Neuronal stem cell (in vitro differentiated cells): ENCODE measurements around the gene POC1A.

Source experiments
- DNase-seq: peaks from one replicate; pipeline ENCODE4 v3.0.0-alpha.2; 2013; ENCODE audit warnings: low spot score
- H2AFZ ChIP-seq: one replicate; pipeline ENCODE4 v1.6.1; 2013; ENCODE audit warnings: mild to moderate bottlenecking, low read length, inconsistent platforms
- H2AK5ac ChIP-seq: 2 replicates; pipeline ENCODE4 v1.6.1; 2013; ENCODE audit warnings: low read depth, mild to moderate bottlenecking, inconsistent platforms, low read length, moderate library complexity, mixed read lengths
- H2BK120ac ChIP-seq: 2 replicates; pipeline ENCODE4 v1.6.1; 2013; ENCODE audit warnings: low read depth, mild to moderate bottlenecking, inconsistent platforms, low read length, moderate library complexity, mixed read lengths
- H2BK12ac ChIP-seq: one replicate; pipeline ENCODE4 v1.6.1; 2013; ENCODE audit warnings: low read length, inconsistent platforms
- H2BK15ac ChIP-seq: 2 replicates; pipeline ENCODE4 v1.6.1; 2013; ENCODE audit warnings: mild to moderate bottlenecking, low read length, inconsistent platforms, mixed read lengths
- H2BK5ac ChIP-seq: one replicate; pipeline ENCODE4 v1.6.1; 2013; ENCODE audit warnings: inconsistent platforms, mild to moderate bottlenecking, low read length, moderate library complexity
- H3K14ac ChIP-seq: one replicate; pipeline ENCODE4 v1.6.1; 2013; ENCODE audit warnings: low read length, inconsistent platforms
- H3K18ac ChIP-seq: 2 replicates; pipeline ENCODE4 v1.6.1; 2013; ENCODE audit warnings: low read length, inconsistent platforms
- H3K23ac ChIP-seq: 2 replicates; pipeline ENCODE4 v1.6.1; 2013; ENCODE audit warnings: low read depth, mild to moderate bottlenecking, mixed read lengths, low read length, inconsistent platforms; ENCODE audit not compliant: poor library complexity
- H3K27ac ChIP-seq: replicated peaks from 3 replicates; pipeline ENCODE4 v1.5.1; 2013; ENCODE audit warnings: low read length, inconsistent platforms
- H3K27me3 ChIP-seq, 3 experiments: 2 replicates each; pipeline ENCODE4 v1.6.1; 2013; ENCODE audit warnings: low read length in 3 of 3, mild to moderate bottlenecking in 2 of 3, inconsistent platforms in 1 of 3, low read depth in 1 of 3, mixed read lengths in 1 of 3, moderate library complexity in 1 of 3; ENCODE audit not compliant: control insufficient read depth in 3 of 3, insufficient read depth in 3 of 3
- H3K36me3 ChIP-seq, 2 donors: replicated peaks in 1 of 2; 2 replicates each; pipeline ENCODE4 v1.6.1; 2013; ENCODE audit warnings: low read length in 2 of 2; ENCODE audit not compliant: control insufficient read depth in 2 of 2, insufficient read depth in 2 of 2
- H3K4ac ChIP-seq: 2 replicates; pipeline ENCODE4 v1.6.1; 2013; ENCODE audit warnings: inconsistent platforms, mild to moderate bottlenecking, low read length, moderate library complexity
- H3K4me1 ChIP-seq, 2 donors: 1 replicate in 1 of 2; 2 replicates in 1 of 2; pipeline ENCODE4 v1.6.1; 2013; ENCODE audit warnings: low read length in 2 of 2, low read depth in 1 of 2; ENCODE audit not compliant: control insufficient read depth in 2 of 2, insufficient read depth in 1 of 2
- H3K4me2 ChIP-seq: one replicate; pipeline ENCODE4 v1.6.1; 2013; ENCODE audit warnings: mild to moderate bottlenecking, low read length, inconsistent platforms; ENCODE audit not compliant: insufficient read depth, poor library complexity, severe bottlenecking
- H3K4me3 ChIP-seq, 2 donors: 2 replicates each; pipeline ENCODE4 v1.5.1; 2013; ENCODE audit warnings: low read length in 2 of 2, mild to moderate bottlenecking in 2 of 2, inconsistent platforms in 1 of 2, moderate library complexity in 1 of 2
- H3K79me1 ChIP-seq: one replicate; pipeline ENCODE4 v1.6.1; 2013; ENCODE audit warnings: low read depth, mild to moderate bottlenecking, inconsistent platforms, low read length, moderate library complexity
- H3K9ac ChIP-seq: one replicate; pipeline ENCODE4 v1.6.1; 2013; ENCODE audit warnings: mild to moderate bottlenecking, low read depth, low read length, inconsistent platforms; ENCODE audit not compliant: poor library complexity
- H3K9me3 ChIP-seq, 2 donors: replicated peaks in 1 of 2; 2 replicates each; pipeline versions ENCODE3 to v1.6.1; 2013; ENCODE audit warnings: low read length in 2 of 2, mild to moderate bottlenecking in 2 of 2, inconsistent platforms in 1 of 2, low read depth in 1 of 2, mixed read lengths in 1 of 2, moderate library complexity in 1 of 2; ENCODE audit not compliant: control insufficient read depth in 2 of 2, insufficient read depth in 1 of 2
- H4K8ac ChIP-seq: one replicate; pipeline ENCODE4 v1.6.1; 2013; ENCODE audit warnings: low read depth, mild to moderate bottlenecking, inconsistent platforms, low read length, moderate library complexity
- H4K91ac ChIP-seq: one replicate; pipeline ENCODE4 v1.6.1; 2013; ENCODE audit warnings: low read length, low read depth, mild to moderate bottlenecking, inconsistent platforms; ENCODE audit not compliant: poor library complexity
- WGBS, 2 donors: extraction: QIAGEN DNeasy Blood & Tissue Kit; methylation state at CpG; one replicate each; pipeline ENCODE4 v1.1.7; 2013; ENCODE audit warnings: missing lambda C conversion rate in 2 of 2, mixed read lengths in 1 of 2; ENCODE audit not compliant: insufficient read length in 2 of 2, insufficient replicate concordance in 1 of 2; ENCODE audit errors: extremely low coverage in 2 of 2; 5-methylcytosine and 5-hydroxymethylcytosine counted together

POC1A gene

GRCh38 chr3:52143616-52144015 lies 10.6 kb downstream of the POC1A start:
- H3K4me2 ChIP-seq = no peak overlapping the region
- no peak overlapping the region for H4K8ac ChIP-seq
- no peak for DNase-seq
- no peak overlapping the region for H3K4ac ChIP-seq
- no CpG with 5 or more reads among the region's 3 CpGs for WGBS, 2 donors
- peak overlapping the region; percentile 59 for H2BK5ac ChIP-seq
- H2AK5ac ChIP-seq = peak overlapping the region; percentile 77
- no peak overlapping the region for H3K4me3 ChIP-seq
- no peak overlapping the region for H3K23ac ChIP-seq
- peaks cover 53 to 93% of the 10 kb centered on the region in 2 donors for H3K36me3 ChIP-seq
- no peak overlapping the region for H3K14ac ChIP-seq
- H3K4me1 ChIP-seq = peaks cover 0 to 4% of the 10 kb centered on the region in 2 donors
- H2BK12ac ChIP-seq = no peak overlapping the region
- H4K91ac ChIP-seq = no peak overlapping the region
- peaks cover 6% of the 10 kb centered on the region for H3K79me1 ChIP-seq
- no peak overlapping the region for H3K18ac ChIP-seq
- H2AFZ ChIP-seq = no peak overlapping the region
- no peak overlapping the region for H2BK15ac ChIP-seq
- peak overlapping the region; percentile 68 for H3K9ac ChIP-seq
- H3K9me3 ChIP-seq = no peaks in the 10 kb centered on the region
- H3K27ac ChIP-seq = no peak overlapping the region
- H3K27me3 ChIP-seq = no peaks in the 10 kb centered on the region
- no peak overlapping the region for H2BK120ac ChIP-seq

- Histone ChIP-seq H3K9ac (peak overlapping the region; percentile 36), H3K79me1 (peaks cover 6% of the 10 kb centered on the region), H4K8ac (no peak overlapping the region), H3K27me3 (no peaks in the 10 kb centered on the region), H2BK120ac (no peak overlapping the region), H3K36me3 (peaks cover 50 to 93% of the 10 kb centered on the region in 2 donors), H3K9me3 (no peaks in the 10 kb centered on the region), H2BK15ac (no peak overlapping the region), H2BK5ac (no peak overlapping the region), H3K23ac (no peak overlapping the region), H2BK12ac (no peak overlapping the region), H3K4ac (no peak overlapping the region), H3K4me3 (no peak overlapping the region), H3K14ac (no peak overlapping the region), H3K4me2 (no peak overlapping the region), H3K18ac (no peak overlapping the region), H2AFZ (no peak overlapping the region), H3K4me1 (peaks cover 0 to 4% of the 10 kb centered on the region in 2 donors), H2AK5ac (no peak overlapping the region), H4K91ac (no peak overlapping the region), H3K27ac (no peak overlapping the region)
- WGBS, 2 donors = no CpG with 5 or more reads among the region's 4 CpGs
- DNase-seq = no peak
Observed at GRCh38 chr3:52143156-52143555, 11.1 kb downstream of the POC1A start.

- no peak overlapping the region for H4K8ac ChIP-seq
- H3K14ac ChIP-seq = no peak overlapping the region
- no peak overlapping the region for H2AK5ac ChIP-seq
- H3K4me3 ChIP-seq = no peak overlapping the region
- H3K79me1 ChIP-seq = peaks cover 6% of the 10 kb centered on the region
- no peak overlapping the region for H3K9ac ChIP-seq
- H3K27me3 ChIP-seq = no peaks in the 10 kb centered on the region
- no peak overlapping the region for H2AFZ ChIP-seq
- no peak overlapping the region for H2BK120ac ChIP-seq
- H2BK5ac ChIP-seq = no peak overlapping the region
- H3K36me3 ChIP-seq = peaks cover 50 to 94% of the 10 kb centered on the region in 2 donors
- H3K23ac ChIP-seq = no peak overlapping the region
- H4K91ac ChIP-seq = no peak overlapping the region
- peaks cover 0 to 4% of the 10 kb centered on the region in 2 donors for H3K4me1 ChIP-seq
- no peak overlapping the region for H2BK12ac ChIP-seq
- no peaks in the 10 kb centered on the region for H3K9me3 ChIP-seq
- no peak overlapping the region for H3K4me2 ChIP-seq
- no peak overlapping the region for H3K27ac ChIP-seq
- no peak overlapping the region for H3K4ac ChIP-seq
- no peak for DNase-seq
- H3K18ac ChIP-seq = no peak overlapping the region
- H2BK15ac ChIP-seq = no peak overlapping the region
- no CpG with 5 or more reads among the region's 7 CpGs for WGBS, 2 donors
Observed at GRCh38 chr3:52141751-52142150, 12.5 kb downstream of the POC1A start.

- peaks cover 42 to 94% of the 10 kb centered on the region in 2 donors for H3K36me3 ChIP-seq
- WGBS, 2 donors = no CpG with 5 or more reads among the region's 5 CpGs
- no peak overlapping the region for H2BK5ac ChIP-seq
Observed at GRCh38 chr3:52140769-52141168, 13.5 kb downstream of the POC1A start.

More at GRCh38 chr3:52140769-52141168, 13.5 kb downstream of the POC1A start:
- H3K4me2 ChIP-seq = no peak overlapping the region
- no peak overlapping the region for H3K9ac ChIP-seq
- H3K23ac ChIP-seq = no peak overlapping the region
- H3K27ac ChIP-seq = no peak overlapping the region
- H2AFZ ChIP-seq = no peak overlapping the region
- H2BK12ac ChIP-seq = no peak overlapping the region
- no peak overlapping the region for H4K91ac ChIP-seq
- H3K27me3 ChIP-seq = no peaks in the 10 kb centered on the region
- no peak overlapping the region for H3K4ac ChIP-seq
- H2BK15ac ChIP-seq = no peak overlapping the region
- no peak overlapping the region for H2AK5ac ChIP-seq
- H4K8ac ChIP-seq = no peak overlapping the region
- DNase-seq = no peak
- H3K9me3 ChIP-seq = no peaks in the 10 kb centered on the region
- no peak overlapping the region for H2BK120ac ChIP-seq
- peaks cover 0 to 4% of the 10 kb centered on the region in 2 donors for H3K4me1 ChIP-seq
- H3K79me1 ChIP-seq = peaks cover 6% of the 10 kb centered on the region
- no peak overlapping the region for H3K14ac ChIP-seq
- H3K4me3 ChIP-seq = no peak overlapping the region
- no peak overlapping the region for H3K18ac ChIP-seq
